Esophagus squamous epithelium (tissue), 5 donors: ENCODE data around the gene FNDC3A. TPM values are rescaled to one million over a fixed set of nuclear protein-coding genes. Genes with fewer than 3 reads are reported as not detected.
"Not testable (repeated sequence)": the region's sequence is repeated elsewhere in the genome, so short reads cannot be mapped to it uniquely, and the experiment has no call there.

Experiments used
- DNase-seq: peaks from one replicate; lab custom pipeline; 2025; lab: John Stamatoyannopoulos, UW
- H3K27ac ChIP-seq, 4 donors: fragments of 200-600 bp; sonication (generic); one replicate each; pipeline ENCODE4 v1.5.1; 2016 to 2019; ENCODE audit warnings: mild to moderate bottlenecking in 1 of 4
- H3K27me3 ChIP-seq, 4 donors: fragments of 200-600 bp; sonication (generic); 1 replicate in 3 of 4; 2 replicates in 1 of 4; pipeline versions ENCODE4 v1.5.1 to v1.6.0; 2017 to 2021; ENCODE audit warnings: antibody characterized with exemption in 1 of 4
- H3K36me3 ChIP-seq, 3 donors: fragments of 200-600 bp; sonication (generic); one replicate each; pipeline ENCODE4 v1.5.1; 2016 to 2019
- H3K4me1 ChIP-seq, 3 donors: fragments of 200-600 bp; sonication (generic); one replicate each; pipeline ENCODE4 v1.5.1; 2017 to 2019
- H3K4me3 ChIP-seq, 4 donors: fragments of 200-600 bp; sonication (generic); 1 replicate in 3 of 4; 2 replicates in 1 of 4; pipeline ENCODE4 v1.5.1; 2016 to 2019; ENCODE audit warnings: mild to moderate bottlenecking in 2 of 4, moderate library complexity in 1 of 4
- H3K9me3 ChIP-seq, 3 donors: fragments of 200-600 bp; sonication (generic); one replicate each; pipeline ENCODE4 v1.5.1; 2016 to 2019
- CTCF ChIP-seq, 6 experiments: fragments of 450-650 bp in 4 of 6; fragments of 200-600 bp in 2 of 6; sonication (generic) in 2 of 6; IDR thresholded peaks; one replicate each; pipeline ENCODE4 v1.5.1; 2016 to 2019; ENCODE audit warnings: antibody characterized with exemption in 6 of 6, mild to moderate bottlenecking in 4 of 6, moderate library complexity in 4 of 6
- POLR2A ChIP-seq, 4 donors: fragments of 450-650 bp; IDR thresholded peaks; one replicate each; pipeline ENCODE4 v1.6.1; 2017; ENCODE audit warnings: antibody characterized with exemption in 4 of 4, mild to moderate bottlenecking in 4 of 4, moderate library complexity in 3 of 4
- WGBS, 2 donors: methylation state at CpG; one replicate each; pipeline ENCODE4 v1.1.5; 2018; 5-methylcytosine and 5-hydroxymethylcytosine counted together
- intact Hi-C: fragments of 100-400 bp; cut with DNase I; formaldehyde crosslinking; loops from one replicate; pipeline ENCODE4 v1.15.0; 2022
- total RNA-seq, 4 donors: library from RNA; depleted of rRNA; stranded (reverse); fragments of >200 nt; gene quantifications; one replicate each; pipeline ENCODE4 v1.1.0, GENCODE V29; 2016
- donor health status: DM: yes; HTN: yes; CAD: no.

FNDC3A gene
- total RNA-seq, 4 donors from 2014 or later: 10.0 to 29.8 (median 19.5) TPM

- no peak for DNase-seq
- TF ChIP-seq CTCF (IDR thresholded peaks at IDR 0.05) (no peak), POLR2A (IDR thresholded peaks at IDR 0.05) (no peak)
- intact Hi-C loops: no loop called here
- WGBS, 2 donors: 45 to 51% methylated on average over 5 of the region's 5 CpGs
- peaks cover 0 to 33% (median 3%) of the 10 kb centered on the region in 3 donors for H3K36me3 ChIP-seq
- H3K9me3 ChIP-seq: no peaks in the 10 kb centered on the region
- no peak overlapping the region for H3K4me3 ChIP-seq
- no peak overlapping the region for H3K27ac ChIP-seq
- peaks cover 4 to 44% (median 12%) of the 10 kb centered on the region in 3 donors for H3K4me1 ChIP-seq
- no peaks in the 10 kb centered on the region for H3K27me3 ChIP-seq
Observed at GRCh38 chr13:49112782-49113525, 137.2 kb downstream of the FNDC3A start.

GRCh38 chr13:49113526-49114286 is 138.0 kb downstream of the FNDC3A start:
- no peaks in the 10 kb centered on the region for H3K27me3 ChIP-seq
- no peak for DNase-seq
- H3K27ac ChIP-seq: no peak overlapping the region
- H3K4me1 ChIP-seq: peaks cover 4 to 44% (median 12%) of the 10 kb centered on the region in 3 donors
- 3% methylated on average over 1 of the region's 1 CpG for WGBS, 2 donors
- no peaks in the 10 kb centered on the region for H3K9me3 ChIP-seq
- intact Hi-C loops: no loop called here
- peaks cover 5 to 40% (median 6%) of the 10 kb centered on the region in 3 donors for H3K36me3 ChIP-seq
- TF ChIP-seq CTCF (IDR thresholded peaks at IDR 0.05) (no peak), POLR2A (IDR thresholded peaks at IDR 0.05) (no peak)
- no peak overlapping the region for H3K4me3 ChIP-seq

- DNase-seq: no peak
- H3K4me3 ChIP-seq: no peak overlapping the region
- intact Hi-C loops: no loop called here
- TF ChIP-seq POLR2A (IDR thresholded peaks at IDR 0.05): no peak
- no peak for TF ChIP-seq CTCF (IDR thresholded peaks at IDR 0.05)
- H3K27me3 ChIP-seq: no peaks in the 10 kb centered on the region
- H3K9me3 ChIP-seq: no peaks in the 10 kb centered on the region
- no peak overlapping the region for H3K27ac ChIP-seq
- WGBS, 2 donors: 87 to 93% methylated on average over 2 of the region's 2 CpGs
- peaks cover 4 to 26% (median 6%) of the 10 kb centered on the region in 3 donors for H3K4me1 ChIP-seq
- peaks cover 5 to 51% (median 8%) of the 10 kb centered on the region in 3 donors for H3K36me3 ChIP-seq
Observed at GRCh38 chr13:49116873-49117272, 141.2 kb downstream of the FNDC3A start.

- Histone ChIP-seq H3K36me3 (peaks cover 5 to 51% (median 8%) of the 10 kb centered on the region in 3 donors), H3K4me1 (peaks cover 0 to 10% (median 0%) of the 10 kb centered on the region in 3 donors)
- H3K27ac ChIP-seq, H3K9me3 ChIP-seq, H3K4me3 ChIP-seq, H3K27me3 ChIP-seq, DNase-seq, intact Hi-C loops: not testable (repeated sequence)
- WGBS, 2 donors: 80 to 100% methylated on average over 1 of the region's 6 CpGs
Observed at GRCh38 chr13:49118455-49118854, 142.7 kb downstream of the FNDC3A start.

- Histone ChIP-seq H3K9me3 (no peaks in the 10 kb centered on the region), H3K27me3 (no peaks in the 10 kb centered on the region), H3K4me3 (no peak overlapping the region), H3K27ac (no peak overlapping the region), H3K36me3 (peaks cover 0 to 10% (median 0%) of the 10 kb centered on the region in 3 donors), H3K4me1 (peaks cover 0 to 7% (median 0%) of the 10 kb centered on the region in 3 donors)
- TF ChIP-seq POLR2A (IDR thresholded peaks at IDR 0.05) (no peak), CTCF (IDR thresholded peaks at IDR 0.05) (no peak)
- intact Hi-C loops: no loop called here
- 77 to 93% methylated on average over 5 of the region's 5 CpGs for WGBS, 2 donors
- DNase-seq: no peak
Observed at GRCh38 chr13:49124693-49125304, 149.1 kb downstream of the FNDC3A start.
